HG03060 (cell line): ENCODE data around the gene CHD5.
"Not testable (repeated sequence)": the region's sequence is repeated elsewhere in the genome, so short reads cannot be mapped to it uniquely, and the experiment has no call there.

Experiments
- ATAC-seq: cut with Tn5 transposase; IDR thresholded peaks from one replicate; pipeline ENCODE4 v1.9.1; 2021; ENCODE audit warnings: low read depth, moderate number of reproducible peaks; ENCODE audit not compliant: unreplicated experiment

The CHD5 gene

GRCh38 chr1:6180268-6180706 lies at the start of gene CHD5:
Gene CHD5, minus strand, starts transcription at chr1:6180321. Its CDS starts 298 bp downstream, at chr1:6180023.
- no peak for ATAC-seq

GRCh38 chr1:6225651-6226050 lies 45.5 kb upstream of the CHD5 start:
- ATAC-seq = no peak

GRCh38 chr1:6224718-6225117 lies 44.6 kb upstream of the CHD5 start:
- no peak for ATAC-seq

GRCh38 chr1:6223617-6224016 lies 43.5 kb upstream of the CHD5 start:
- no peak for ATAC-seq

- ATAC-seq = no peak
These were observed 42.5 kb upstream of the CHD5 start for GRCh38 chr1:6222636-6223035.

GRCh38 chr1:6221210-6221784 lies 41.2 kb upstream of the CHD5 start:
- no peak for ATAC-seq

GRCh38 chr1:6220236-6220635 lies 40.1 kb upstream of the CHD5 start:
- no peak for ATAC-seq

- ATAC-seq = not testable (repeated sequence)
These were observed 39.5 kb upstream of the CHD5 start for GRCh38 chr1:6219641-6220040.

- no peak for ATAC-seq
These were observed 38.4 kb upstream of the CHD5 start for GRCh38 chr1:6218375-6219164.

- no peak for ATAC-seq
These were observed 32.3 kb upstream of the CHD5 start for GRCh38 chr1:6212193-6212959.

- ATAC-seq = no peak
These were observed 31.6 kb upstream of the CHD5 start for GRCh38 chr1:6211731-6212130.

- ATAC-seq = no peak
These were observed 30.7 kb upstream of the CHD5 start for GRCh38 chr1:6210591-6211355.

GRCh38 chr1:6209661-6210580 lies 29.8 kb upstream of the CHD5 start:
- ATAC-seq = no peak

GRCh38 chr1:6208723-6209660 lies 28.9 kb upstream of the CHD5 start:
- no peak for ATAC-seq

- no peak for ATAC-seq
These were observed 27.8 kb upstream of the CHD5 start for GRCh38 chr1:6207921-6208320.

GRCh38 chr1:6207075-6207885 lies 27.2 kb upstream of the CHD5 start:
- ATAC-seq = no peak

GRCh38 chr1:6206520-6206855 lies 26.4 kb upstream of the CHD5 start:
- ATAC-seq = no peak
